Lower leg skin (tissue), 3 donors: ENCODE results near the gene LBX2.

Experiments used
- CTCF ChIP-seq, 3 donors: fragments of 450-650 bp; IDR thresholded peaks; one replicate each; pipeline ENCODE4 v1.5.1; 2016; ENCODE audit warnings: antibody characterized with exemption in 3 of 3, mild to moderate bottlenecking in 3 of 3, moderate library complexity in 2 of 3
- POLR2A ChIP-seq, 2 donors: fragments of 450-650 bp; IDR thresholded peaks; one replicate each; pipeline ENCODE4 v1.6.1; 2016 to 2017; ENCODE audit warnings: antibody characterized with exemption in 2 of 2, mild to moderate bottlenecking in 1 of 2, moderate library complexity in 1 of 2

- TF ChIP-seq CTCF (IDR thresholded peaks at IDR 0.05): no peak
- peak in 1 of 2 donors; percentile 22 for TF ChIP-seq POLR2A (IDR thresholded peaks at IDR 0.05)
These were observed 30.2 kb upstream of the LBX2 start, which contains the start of the genes AUP1 and HTRA2 for GRCh38 chr2:74529357-74530238.
